ENCODE data around the gene ZFP69B.
A peak's percentile ranks its signal among the peaks of the same experiment; 100 is the strongest.
"Not testable (repeated sequence)": the region's sequence is repeated elsewhere in the genome, so short reads cannot be mapped to it uniquely, and the experiment has no call there.

Gene ZFP69B

DNA sequence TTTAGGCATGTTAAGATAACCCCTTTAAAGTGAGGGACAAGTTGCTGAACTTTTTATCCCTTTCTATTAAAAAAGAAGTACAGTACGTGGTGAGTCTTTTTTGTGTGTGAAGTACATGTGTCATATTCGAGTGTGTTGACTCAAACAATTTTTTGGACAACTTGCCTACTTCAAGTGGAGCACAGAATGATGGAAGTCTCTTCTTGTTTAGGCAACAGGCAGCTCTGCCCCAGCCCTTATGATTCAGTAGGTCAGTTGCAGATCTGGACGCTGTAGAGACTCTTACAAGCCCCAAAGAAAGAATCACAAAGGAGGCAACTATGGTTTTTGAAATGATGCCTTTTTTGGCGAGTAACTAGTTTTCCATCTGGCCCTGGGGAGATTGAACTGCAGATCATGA is 14.4 kb upstream of the ZFP69B start:
- no peak for DNase-seq (ENCODE audit: low spot score)

- peak; percentile 9 for DNase-seq (ENCODE audit: low spot score)
These were observed 11.8 kb upstream of the ZFP69B start for GRCh38 chr1:40438391-40439015.

DNA sequence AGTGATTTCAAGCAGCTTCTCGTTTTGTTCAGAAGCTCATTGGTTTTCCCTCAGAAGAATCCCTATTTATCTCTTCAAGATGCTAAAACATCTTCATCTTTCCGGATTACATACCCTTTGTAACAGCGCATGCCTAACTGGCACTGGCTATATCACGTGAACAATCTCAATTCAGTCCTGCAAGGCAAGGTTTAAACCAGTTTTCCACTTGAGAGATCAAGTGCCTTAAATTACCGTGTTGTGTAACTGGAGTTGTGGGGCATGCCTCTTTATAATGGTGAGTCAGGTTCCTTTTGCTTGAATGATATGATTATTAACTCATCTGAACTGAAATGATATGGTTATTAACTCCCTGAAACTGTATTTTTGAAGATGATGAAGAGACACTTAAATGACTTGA is 11.0 kb upstream of the ZFP69B start:
- DNase-seq (ENCODE audit: low spot score): no peak

- no peak for DNase-seq (ENCODE audit: low spot score)
These were observed 390 bp downstream of the ZFP69B start for GRCh38 chr1:40450495-40451237.

GRCh38 chr1:40451238-40451585 is 936 bp downstream of the ZFP69B start:
- DNase-seq (ENCODE audit: low spot score): no peak

DNA sequence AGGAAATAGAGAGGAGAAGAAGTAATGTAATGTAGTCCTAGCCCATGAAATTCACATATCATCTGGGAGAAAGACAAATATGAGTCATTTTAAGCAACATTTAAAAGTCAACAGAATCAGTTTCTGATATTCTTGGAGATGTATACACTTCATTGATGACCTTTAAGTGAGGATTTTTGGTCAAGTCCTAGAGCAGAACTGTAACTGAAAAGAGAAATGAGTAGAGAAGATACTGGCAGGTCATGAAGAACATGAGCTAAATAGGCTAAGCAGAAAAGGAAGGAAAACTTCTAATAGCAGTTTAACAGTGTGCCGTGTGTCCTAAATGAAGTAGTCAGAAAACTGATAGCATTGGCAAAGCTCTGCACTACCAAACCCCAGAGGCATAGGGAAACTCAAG is 4.6 kb downstream of the ZFP69B start:
- DNase-seq (ENCODE audit: low spot score): no peak

- no peak for DNase-seq (ENCODE audit: low spot score)
These were observed 12.8 kb downstream of the ZFP69B start for GRCh38 chr1:40462956-40463590.

DNA sequence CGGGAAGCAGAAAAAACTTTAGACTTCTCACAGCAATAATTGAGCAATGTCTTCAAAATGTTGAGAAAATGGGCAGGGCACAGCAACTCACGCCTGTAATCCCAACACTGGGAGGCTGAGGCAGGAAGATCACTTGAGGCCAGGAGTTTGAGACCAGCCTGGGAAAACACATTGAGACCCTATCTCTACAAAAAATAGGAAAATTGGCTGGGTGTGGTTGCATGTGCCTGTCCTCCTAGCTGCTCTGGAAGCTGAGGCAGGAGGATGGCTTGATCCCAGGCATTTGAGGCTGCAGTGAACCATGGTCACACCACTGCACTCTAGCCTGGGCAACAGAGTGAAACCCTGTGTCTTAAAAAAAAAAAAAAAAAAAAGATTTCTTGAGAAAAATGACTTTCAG is 19.1 kb downstream of the ZFP69B start:
- DNase-seq (ENCODE audit: low spot score): no peak

DNA sequence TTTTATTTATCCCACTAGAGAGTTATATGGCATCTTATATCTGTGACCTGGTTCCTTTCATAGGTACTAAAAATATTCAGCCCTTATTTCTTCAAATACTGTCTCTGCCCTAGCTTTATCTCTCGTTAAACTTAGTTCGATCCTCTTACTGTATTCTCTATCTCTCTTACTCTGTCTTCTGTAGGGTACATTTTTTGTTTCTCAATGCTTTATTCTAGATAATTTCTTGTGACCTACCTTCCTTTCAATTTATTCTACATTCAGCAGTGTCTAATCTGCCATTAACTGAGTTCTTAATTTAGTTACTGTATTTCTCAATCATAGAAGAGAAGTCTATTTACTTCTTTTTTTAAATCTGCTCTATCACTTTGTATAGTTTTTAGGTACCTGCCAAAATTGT is 25.0 kb downstream of the ZFP69B start:
- DNase-seq (ENCODE audit: low spot score): no peak

DNA sequence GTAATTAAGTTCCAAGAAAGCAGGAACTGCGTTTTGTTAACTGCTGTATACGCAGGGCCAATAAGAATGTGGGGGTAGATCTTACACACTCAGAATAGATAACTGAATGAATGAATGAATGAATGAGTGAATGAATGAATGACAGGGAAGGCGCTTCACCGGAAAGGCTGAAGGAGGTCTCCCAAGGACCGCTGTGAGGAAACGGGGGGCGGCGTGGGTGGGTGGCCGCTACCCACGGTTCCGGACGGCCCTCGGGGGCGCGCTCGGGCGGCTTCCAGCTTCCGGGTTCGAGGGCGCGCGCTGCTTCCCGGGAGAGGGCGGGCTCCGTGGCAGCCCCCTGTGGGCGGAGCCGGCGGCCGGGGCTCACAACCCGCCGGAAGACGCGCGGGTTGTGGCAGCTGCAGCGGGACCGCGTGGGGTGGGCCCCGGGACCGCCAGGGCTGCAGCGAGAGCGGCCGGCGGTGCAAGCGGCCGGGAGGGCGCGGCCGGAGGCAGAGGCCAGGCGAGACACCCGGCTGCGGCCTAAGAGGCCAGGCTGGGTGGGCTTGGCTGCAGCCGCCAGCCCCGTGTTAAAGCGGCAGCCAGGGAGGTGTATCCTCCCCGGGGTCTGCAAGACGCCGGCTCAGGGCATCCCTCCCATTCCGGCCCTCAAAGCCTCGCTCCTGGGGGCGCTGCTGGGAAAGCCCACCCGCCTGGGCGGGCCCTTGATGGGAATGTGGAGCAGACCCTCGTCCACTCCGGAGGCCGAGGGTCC is 26.8 kb downstream of the ZFP69B start, which contains the start of gene ZFP69:
Gene ZFP69 (plus strand): TSS at position 367 of the 754 bp plus-strand sequence. CDS start 2,072 bp downstream, outside the sequence.
- DNase-seq (ENCODE audit: low spot score): peak; percentile 13

DNA sequence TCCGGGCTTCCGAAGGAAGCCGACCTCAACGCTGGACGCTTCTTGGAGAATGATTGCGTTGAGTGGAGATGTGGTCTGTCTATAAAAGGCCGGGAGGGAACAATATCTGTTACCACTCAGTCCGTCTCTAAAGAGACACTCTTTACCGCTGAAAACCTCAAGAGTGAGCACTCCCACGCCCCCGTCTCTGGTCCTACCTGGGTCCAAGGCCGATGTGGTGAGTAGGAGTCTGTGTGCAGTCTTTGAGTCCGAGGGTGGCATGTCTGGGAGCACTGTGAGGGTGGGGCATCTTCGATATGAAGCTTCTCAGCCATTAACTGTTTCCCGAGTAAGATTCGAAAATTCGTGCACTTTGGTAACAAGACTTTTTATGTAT is 27.4 kb downstream of the ZFP69B start:
- DNase-seq (ENCODE audit: low spot score): peak; percentile 22

- peak; percentile 5 for DNase-seq (ENCODE audit: low spot score)
These were observed 28.0 kb downstream of the ZFP69B start for GRCh38 chr1:40478276-40478675.

DNA sequence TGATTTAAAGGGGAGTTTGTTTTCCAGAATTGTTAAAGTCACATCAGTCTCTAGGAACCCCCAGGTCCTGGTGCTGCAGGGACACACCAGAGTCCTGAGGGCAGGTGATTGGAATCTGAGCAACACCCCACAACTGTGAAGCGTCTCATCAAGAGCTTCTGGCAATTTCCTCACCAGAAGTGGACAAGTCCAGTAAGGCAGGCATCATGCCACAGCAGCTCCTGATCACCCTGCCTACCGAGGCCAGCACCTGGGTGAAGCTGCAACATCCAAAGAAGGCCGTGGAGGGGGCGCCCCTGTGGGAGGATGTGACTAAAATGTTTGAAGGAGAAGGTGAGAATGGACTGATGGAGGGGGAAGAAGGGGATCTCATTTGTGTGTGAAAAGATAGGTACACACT is 28.9 kb downstream of the ZFP69B start:
- DNase-seq (ENCODE audit: low spot score): no peak

- DNase-seq (ENCODE audit: low spot score): no peak
These were observed 45.1 kb downstream of the ZFP69B start for GRCh38 chr1:40495315-40495903.

GRCh38 chr1:40502651-40503050 is 52.4 kb downstream of the ZFP69B start:
- not testable (repeated sequence) for DNase-seq (ENCODE audit: low spot score)

DNA sequence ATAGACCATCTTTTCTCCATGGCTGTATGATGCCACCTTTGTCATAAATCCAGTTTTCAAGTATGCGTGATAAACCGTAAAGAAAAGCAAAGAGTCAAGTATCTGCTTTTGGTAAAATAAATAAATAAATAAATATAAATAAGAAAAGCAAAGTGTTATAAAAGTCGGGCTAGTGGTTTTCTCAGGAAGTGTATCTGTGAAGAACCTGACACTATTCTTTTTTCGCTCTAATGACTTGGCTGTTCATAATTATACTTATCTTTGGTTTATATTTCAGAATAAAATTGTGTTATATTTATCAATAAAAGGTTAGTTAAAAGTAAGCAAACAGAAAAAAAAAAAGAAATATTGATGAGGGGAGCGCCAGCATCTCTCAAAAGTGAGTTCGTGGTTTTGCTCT is 57.7 kb downstream of the ZFP69B start:
- no peak for DNase-seq (ENCODE audit: low spot score)

DNA sequence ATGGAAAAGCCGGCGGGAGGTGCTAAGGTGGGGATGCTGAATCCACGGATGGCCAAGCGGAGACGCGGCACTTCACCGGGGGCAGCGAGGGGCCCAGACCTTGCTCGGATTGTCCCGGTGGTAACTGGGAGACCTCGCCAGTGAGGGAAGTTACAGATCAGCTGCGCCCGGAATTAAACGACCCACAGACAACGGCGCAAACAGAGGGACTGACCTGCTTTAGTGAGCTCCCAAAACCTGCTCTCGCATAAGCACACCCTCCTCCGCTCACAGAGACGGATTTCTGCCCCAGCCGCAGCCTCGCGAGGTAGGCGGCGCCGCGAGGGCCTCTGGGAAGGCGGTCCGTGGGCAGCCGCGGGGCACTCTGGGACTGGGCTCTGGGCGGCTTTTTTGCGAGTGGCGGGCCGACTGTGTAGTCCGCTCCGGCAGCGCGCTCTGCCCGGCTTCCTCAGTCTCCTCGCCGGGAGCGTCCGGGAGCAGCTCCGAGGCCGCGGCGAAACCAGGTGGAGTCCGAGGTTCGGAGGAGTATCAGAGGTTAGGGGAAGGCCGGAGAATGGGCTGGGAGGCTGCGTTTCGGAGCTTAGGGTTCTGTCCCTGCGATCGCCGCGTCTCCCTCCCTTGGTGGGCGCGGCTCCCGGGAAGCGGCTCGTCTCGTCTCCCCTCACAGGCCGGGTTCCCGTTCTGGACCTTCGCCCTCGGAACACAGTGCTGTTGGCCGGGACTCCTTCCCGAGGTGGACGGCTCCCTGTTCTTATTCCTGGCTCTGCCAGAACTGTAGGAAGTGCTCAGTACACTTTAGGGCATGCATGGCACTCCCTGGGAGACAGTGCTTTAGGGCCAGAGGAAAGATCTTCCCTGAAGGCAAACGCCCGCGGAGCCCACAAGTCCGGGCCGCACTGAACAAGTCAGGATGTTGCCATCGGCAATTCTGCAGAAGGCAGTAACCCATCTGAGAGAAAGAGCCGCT is 58.4 kb downstream of the ZFP69B start, which contains the start of gene EXO5:
Gene EXO5 (plus strand): TSS at position 393 of the 967 bp plus-strand sequence. CDS start 5,778 bp downstream, outside the sequence.
- peak; percentile 69 for DNase-seq (ENCODE audit: low spot score)
